Astrocyte (in vitro differentiated cells and primary cell): Measurements from ENCODE around the gene PTPRT. TPM values are rescaled to one million over a fixed set of nuclear protein-coding genes. Genes with fewer than 3 reads are reported as not detected.

Experiments
- DNase-seq: peaks from one replicate; pipeline ENCODE4 v3.0.0-alpha.2; 2010; ENCODE audit warnings: low read depth
- FAIRE-seq: peaks from 2 replicates; lab custom pipeline; 2011; peaks lifted over from hg19 to GRCh38; lab: Jason Lieb, UNC
- H2AFZ ChIP-seq: 2 replicates; pipeline ENCODE4 v1.6.0; 2012; ENCODE audit warnings: low read depth, low read length, inconsistent platforms
- H3K27ac ChIP-seq: 2 replicates; pipeline ENCODE4 v1.5.1; 2011; ENCODE audit warnings: low read depth, low read length, inconsistent platforms
- H3K27me3 ChIP-seq: 2 replicates; pipeline ENCODE4 v1.6.0; 2011; ENCODE audit warnings: low read length, inconsistent platforms; ENCODE audit not compliant: insufficient read depth
- H3K36me3 ChIP-seq: 2 replicates; pipeline ENCODE4 v1.5.1; 2011; ENCODE audit warnings: low read length, inconsistent platforms; ENCODE audit not compliant: insufficient read depth
- H3K4me1 ChIP-seq: 2 replicates; pipeline ENCODE4 v1.5.1; 2011; ENCODE audit warnings: low read length, inconsistent platforms; ENCODE audit not compliant: insufficient read depth
- H3K4me2 ChIP-seq: 2 replicates; pipeline ENCODE4 v1.6.0; 2012; ENCODE audit warnings: low read length, inconsistent platforms
- H3K4me3 ChIP-seq: 2 replicates; pipeline ENCODE4 v1.5.1; 2011; ENCODE audit warnings: low read depth, mild to moderate bottlenecking, low read length, inconsistent platforms; ENCODE audit not compliant: insufficient read depth
- H3K79me2 ChIP-seq: 2 replicates; pipeline ENCODE4 v1.6.0; 2012; ENCODE audit warnings: mild to moderate bottlenecking, low read length, inconsistent platforms; ENCODE audit not compliant: insufficient read depth
- H3K9ac ChIP-seq: 2 replicates; pipeline ENCODE4 v1.6.0; 2012; ENCODE audit warnings: mild to moderate bottlenecking, low read length, inconsistent platforms
- H3K9me3 ChIP-seq: 2 replicates; pipeline ENCODE4 v1.5.1; 2012; ENCODE audit warnings: low read depth, mild to moderate bottlenecking, low read length, inconsistent platforms; ENCODE audit not compliant: insufficient read depth
- H4K20me1 ChIP-seq: 2 replicates; pipeline ENCODE4 v1.6.0; 2012; ENCODE audit warnings: low read length, inconsistent platforms; ENCODE audit not compliant: insufficient read depth
- H3K27ac Mint-ChIP-seq: one replicate; pipeline ENCODE4 v1.8.0; 2021; ENCODE audit warnings: mild to moderate bottlenecking, mixed read lengths; ENCODE audit not compliant: unreplicated experiment
- H3K27me3 Mint-ChIP-seq: one replicate; pipeline ENCODE4 v1.8.0; 2021; ENCODE audit warnings: low read depth, mixed read lengths; ENCODE audit not compliant: unreplicated experiment
- H3K36me3 Mint-ChIP-seq: one replicate; pipeline ENCODE4 v1.8.0; 2021; ENCODE audit warnings: low read depth, mixed read lengths; ENCODE audit not compliant: unreplicated experiment
- H3K4me1 Mint-ChIP-seq: one replicate; pipeline ENCODE4 v1.8.0; 2021; ENCODE audit warnings: low read depth, mixed read lengths; ENCODE audit not compliant: unreplicated experiment
- H3K4me3 Mint-ChIP-seq: one replicate; pipeline ENCODE4 v1.8.0; 2021; ENCODE audit warnings: mild to moderate bottlenecking, moderate library complexity, mixed read lengths; ENCODE audit not compliant: unreplicated experiment
- H3K9me3 Mint-ChIP-seq: one replicate; pipeline ENCODE4 v1.8.0; 2021; ENCODE audit warnings: mild to moderate bottlenecking, mixed read lengths; ENCODE audit not compliant: unreplicated experiment
- CTCF ChIP-seq: IDR thresholded peaks from 2 replicates; pipeline ENCODE4 v1.5.1; 2011; ENCODE audit warnings: low read depth, mild to moderate bottlenecking, inconsistent platforms, low read length, moderate library complexity; ENCODE audit not compliant: insufficient read depth
- EZH2 ChIP-seq: IDR thresholded peaks from 2 replicates; pipeline ENCODE4 v1.6.1; 2012; ENCODE audit warnings: mild to moderate bottlenecking, low read length, inconsistent platforms; ENCODE audit not compliant: insufficient read depth
- total RNA-seq: library from RNA; stranded (reverse); gene quantifications from 2 replicates; pipeline ENCODE4 v1.2.1, GENCODE V29; 2021

Gene PTPRT
- total RNA-seq, 1 donor from 2014 or later, result 0.25 TPM

DNA sequence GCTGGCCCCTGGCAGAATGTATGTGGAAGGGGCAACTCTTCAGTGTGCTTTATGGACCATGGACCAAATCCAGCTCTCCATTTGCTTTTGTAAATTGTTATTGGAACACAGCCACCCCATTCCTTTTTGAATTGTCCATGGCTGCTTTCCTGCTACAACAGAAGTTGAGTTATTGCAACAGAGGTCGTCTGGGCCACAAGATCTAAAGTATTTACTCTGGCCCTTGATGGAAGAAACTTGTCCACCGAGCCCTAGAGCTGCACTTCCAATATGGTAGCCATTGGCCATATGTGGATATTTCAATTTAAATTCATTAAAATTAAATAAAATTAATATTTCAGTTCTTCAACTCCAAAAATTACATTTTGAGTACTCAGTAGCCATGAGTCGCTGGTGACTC lies 543.5 kb downstream of the PTPRT start:
- Mint-ChIP-seq H3K9me3 (peaks cover 7% of the 10 kb centered on the region), H3K4me3 (no peak overlapping the region), H3K27me3 (no peaks in the 10 kb centered on the region), H3K36me3 (no peaks in the 10 kb centered on the region), H3K27ac (no peak overlapping the region), H3K4me1 (no peaks in the 10 kb centered on the region)
- H3K27me3 ChIP-seq, result no peaks in the 10 kb centered on the region
- no peak for FAIRE-seq
- H3K4me2 ChIP-seq, result no peak overlapping the region
- no peaks in the 10 kb centered on the region for H3K4me1 ChIP-seq
- H3K9me3 ChIP-seq, result peaks cover 3% of the 10 kb centered on the region
- H3K36me3 ChIP-seq, result no peaks in the 10 kb centered on the region
- H3K4me3 ChIP-seq, result no peak overlapping the region
- TF ChIP-seq EZH2 (no peak), CTCF (no peak)
- no peak overlapping the region for H3K27ac ChIP-seq
- no peak for DNase-seq
- H3K9ac ChIP-seq, result no peak overlapping the region
- no peaks in the 10 kb centered on the region for H4K20me1 ChIP-seq
- H3K79me2 ChIP-seq, result no peaks in the 10 kb centered on the region
- no peak overlapping the region for H2AFZ ChIP-seq

GRCh38 chr20:42641886-42642285 lies 547.8 kb downstream of the PTPRT start:
- no peaks in the 10 kb centered on the region for H3K27me3 Mint-ChIP-seq
- H3K4me1 Mint-ChIP-seq, result peaks cover 2% of the 10 kb centered on the region
- H3K9me3 ChIP-seq, result peaks cover 4% of the 10 kb centered on the region
- no peaks in the 10 kb centered on the region for H3K27me3 ChIP-seq
- no peaks in the 10 kb centered on the region for H3K36me3 Mint-ChIP-seq
- H3K4me2 ChIP-seq, result no peak overlapping the region
- no peak overlapping the region for H2AFZ ChIP-seq
- no peak overlapping the region for H3K4me3 Mint-ChIP-seq
- DNase-seq (no peak), FAIRE-seq (no peak)
- no peaks in the 10 kb centered on the region for H3K79me2 ChIP-seq
- no peaks in the 10 kb centered on the region for H3K4me1 ChIP-seq
- H3K9me3 Mint-ChIP-seq, result peaks cover 4% of the 10 kb centered on the region
- no peaks in the 10 kb centered on the region for H4K20me1 ChIP-seq
- no peak overlapping the region for H3K9ac ChIP-seq
- TF ChIP-seq EZH2 (no peak), CTCF (no peak)
- H3K36me3 ChIP-seq, result no peaks in the 10 kb centered on the region
- no peak overlapping the region for H3K27ac ChIP-seq
- no peak overlapping the region for H3K27ac Mint-ChIP-seq
- H3K4me3 ChIP-seq, result no peak overlapping the region

- no peak overlapping the region for H3K27ac ChIP-seq
- peaks cover 2% of the 10 kb centered on the region for H3K9me3 ChIP-seq
- Mint-ChIP-seq H3K27me3 (no peaks in the 10 kb centered on the region), H3K36me3 (no peaks in the 10 kb centered on the region), H3K4me1 (peaks cover 2% of the 10 kb centered on the region), H3K9me3 (peaks cover 4% of the 10 kb centered on the region), H3K4me3 (no peak overlapping the region), H3K27ac (no peak overlapping the region)
- DNase-seq (no peak), FAIRE-seq (no peak)
- H2AFZ ChIP-seq, result no peak overlapping the region
- no peaks in the 10 kb centered on the region for H3K79me2 ChIP-seq
- no peaks in the 10 kb centered on the region for H3K27me3 ChIP-seq
- no peak overlapping the region for H3K4me2 ChIP-seq
- no peak overlapping the region for H3K9ac ChIP-seq
- TF ChIP-seq EZH2 (no peak), CTCF (no peak)
- no peak overlapping the region for H3K4me3 ChIP-seq
- no peaks in the 10 kb centered on the region for H3K4me1 ChIP-seq
- H4K20me1 ChIP-seq, result no peaks in the 10 kb centered on the region
- no peaks in the 10 kb centered on the region for H3K36me3 ChIP-seq
Observed at GRCh38 chr20:42639140-42639539, 550.6 kb downstream of the PTPRT start.
